AG10803 (cell line): ENCODE data around the gene SLC45A1.
A peak's percentile ranks its signal among the peaks of the same experiment; 100 is the strongest.

Experiments
- DNase-seq: peaks from one replicate; pipeline ENCODE4 v3.0.0; 2010; ENCODE audit warnings: low read depth
- H3K4me3 ChIP-seq: 2 replicates; pipeline ENCODE4 v1.5.1; 2011; ENCODE audit warnings: mild to moderate bottlenecking, low read length, control low read depth
- CTCF ChIP-seq: conservative IDR thresholded peaks from 2 replicates; pipeline ENCODE4 v1.5.1; 2011; ENCODE audit warnings: mild to moderate bottlenecking, low read length, control low read depth, inconsistent platforms

Gene SLC45A1

GRCh38 chr1:8365661-8366362 lies 47.9 kb downstream of the SLC45A1 start:
- TF ChIP-seq CTCF: no peak
- no peak for DNase-seq
- H3K4me3 ChIP-seq: no peak overlapping the region

- TF ChIP-seq CTCF: no peak
- no peak overlapping the region for H3K4me3 ChIP-seq
- DNase-seq: no peak
These were observed 49.8 kb downstream of the SLC45A1 start for GRCh38 chr1:8367571-8368194.

GRCh38 chr1:8368956-8369639 lies 51.2 kb downstream of the SLC45A1 start:
- H3K4me3 ChIP-seq: no peak overlapping the region
- DNase-seq: no peak
- TF ChIP-seq CTCF: no peak

GRCh38 chr1:8370046-8370881 lies 52.4 kb downstream of the SLC45A1 start:
- no peak for TF ChIP-seq CTCF
- peak; percentile 46 for DNase-seq
- no peak overlapping the region for H3K4me3 ChIP-seq

DNA sequence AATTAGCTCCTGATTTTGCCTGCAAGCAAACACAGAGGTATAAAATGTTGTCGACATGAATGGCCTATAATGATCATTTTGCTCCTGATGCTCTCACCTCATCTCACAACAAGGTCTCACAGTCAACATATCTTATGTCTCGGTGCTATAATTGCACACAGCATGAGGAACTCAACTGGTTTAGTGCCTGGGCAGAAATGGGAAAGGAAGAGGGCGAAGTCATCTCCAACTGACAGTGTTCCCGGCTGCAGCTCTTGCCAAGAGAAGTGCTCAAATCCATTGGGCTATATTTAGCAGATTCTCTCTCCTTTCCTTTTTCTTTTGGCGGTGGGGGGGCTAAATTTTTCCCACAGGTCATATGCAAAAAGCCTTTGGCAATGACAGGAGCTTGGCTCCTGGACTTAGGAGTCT lies 53.0 kb downstream of the SLC45A1 start:
- no peak overlapping the region for H3K4me3 ChIP-seq
- no peak for TF ChIP-seq CTCF
- DNase-seq: peak; percentile 36

GRCh38 chr1:8371372-8371991 lies 53.6 kb downstream of the SLC45A1 start:
- TF ChIP-seq CTCF: no peak
- DNase-seq: no peak
- no peak overlapping the region for H3K4me3 ChIP-seq
